PFSK-1 (cell line): ENCODE measurements around the gene RGS19.

ENCODE experiments used
- FOXP2 ChIP-seq: optimal IDR thresholded peaks from 2 replicates; pipeline ENCODE3; 2011; ENCODE audit warnings: borderline replicate concordance, control low read depth, inconsistent platforms; ENCODE audit not compliant: insufficient read depth; ENCODE audit errors: extremely low read length, extremely low read depth
- POLR2AphosphoS5 ChIP-seq: IDR thresholded peaks from 2 replicates; pipeline ENCODE4 v1.6.1; 2012; ENCODE audit warnings: low read depth, mild to moderate bottlenecking, control low read depth, low read length, moderate library complexity
- REST ChIP-seq, 2 experiments: IDR thresholded peaks; 2 replicates each; pipeline versions ENCODE4 v1.6.1 to v1.8.0; 2011 to 2012; ENCODE audit warnings: low read depth in 2 of 2, low read length in 2 of 2, control low read depth in 1 of 2, inconsistent platforms in 1 of 2, mild to moderate bottlenecking in 1 of 2, moderate library complexity in 1 of 2; ENCODE audit not compliant: insufficient read depth in 1 of 2
- SIN3A ChIP-seq: IDR thresholded peaks from 2 replicates; pipeline ENCODE4 v1.6.1; 2012; ENCODE audit warnings: mild to moderate bottlenecking, low read length, moderate library complexity, borderline replicate concordance; ENCODE audit not compliant: insufficient read depth
- TAF1 ChIP-seq: IDR thresholded peaks from 2 replicates; pipeline ENCODE4 v1.6.1; 2012; ENCODE audit warnings: low read length, control low read depth, borderline replicate concordance; ENCODE audit not compliant: insufficient read depth

Gene RGS19

GRCh38 chr20:64024141-64024990 lies 55.0 kb downstream of the RGS19 start:
- no peak for TF ChIP-seq TAF1
- no peak for TF ChIP-seq SIN3A
- TF ChIP-seq REST (IDR thresholded peaks at IDR 0.05; ENCODE audit: insufficient read depth in 1 of 2, low read depth in 2 of 2, low read length in 2 of 2), result no peak
- TF ChIP-seq POLR2AphosphoS5, result no peak
- no peak for TF ChIP-seq FOXP2

GRCh38 chr20:64023361-64024140 lies 55.8 kb downstream of the RGS19 start:
- TF ChIP-seq POLR2AphosphoS5 (no peak), TAF1 (no peak)
